Natural killer cell (primary cell): ENCODE results near the gene WLS. TPM values are rescaled to one million over a fixed set of nuclear protein-coding genes. Genes with fewer than 3 reads are reported as not detected.

ENCODE experiments used
- ATAC-seq, 3 donors: fragments of 150-1000 bp in 2 of 3; fragments of 200-7000 bp in 1 of 3; cut with Tn5 transposase; 1 replicate in 1 of 3; 2 replicates in 2 of 3; pipeline ENCODE4 v1.10.0; 2021; ENCODE audit warnings: mild to moderate bottlenecking in 2 of 3, moderate library complexity in 2 of 3
- DNase-seq, 2 donors: peaks; one replicate each; pipeline versions ENCODE4 v3.0.0 to v3.0.0-alpha.2; 2013 to 2021; ENCODE audit warnings: mixed read lengths in 1 of 2
- H3K27ac ChIP-seq: one replicate; pipeline ENCODE4 v1.5.1; 2013; ENCODE audit warnings: mild to moderate bottlenecking, low read length
- H3K27me3 ChIP-seq: one replicate; pipeline ENCODE4 v1.6.1; 2013; ENCODE audit warnings: low read length; ENCODE audit not compliant: control insufficient read depth, insufficient read depth
- H3K36me3 ChIP-seq: one replicate; pipeline ENCODE4 v1.6.1; 2013; ENCODE audit warnings: low read length; ENCODE audit not compliant: control insufficient read depth, insufficient read depth
- H3K4me1 ChIP-seq: one replicate; pipeline ENCODE4 v1.6.1; 2013; ENCODE audit warnings: low read length; ENCODE audit not compliant: control insufficient read depth, insufficient read depth
- H3K4me3 ChIP-seq: one replicate; pipeline ENCODE4 v1.5.1; 2013; ENCODE audit warnings: low read length
- H3K9me3 ChIP-seq: one replicate; pipeline ENCODE4 v1.6.1; 2013; ENCODE audit warnings: low read length; ENCODE audit not compliant: control insufficient read depth, insufficient read depth
- H3K27ac Mint-ChIP-seq, 2 donors: one replicate each; pipeline ENCODE4 v1.8.0; 2022; ENCODE audit warnings: mild to moderate bottlenecking in 2 of 2, mixed read lengths in 2 of 2, moderate library complexity in 1 of 2
- H3K27me3 Mint-ChIP-seq, 2 donors: one replicate each; pipeline ENCODE4 v1.8.0; 2022; ENCODE audit warnings: low read depth in 2 of 2, mixed read lengths in 2 of 2
- H3K36me3 Mint-ChIP-seq: one replicate; pipeline ENCODE4 v1.8.0; 2022; ENCODE audit warnings: mixed read lengths
- H3K4me1 Mint-ChIP-seq, 2 donors: one replicate each; pipeline ENCODE4 v1.8.0; 2022; ENCODE audit warnings: mixed read lengths in 2 of 2
- H3K4me3 Mint-ChIP-seq: one replicate; pipeline ENCODE4 v1.8.0; 2022; ENCODE audit warnings: mild to moderate bottlenecking, moderate library complexity, mixed read lengths
- H3K9me3 Mint-ChIP-seq, 2 donors: one replicate each; pipeline ENCODE4 v1.8.0; 2022; ENCODE audit warnings: mixed read lengths in 2 of 2
- WGBS: methylation state at CpG from one replicate; pipeline ENCODE4 v1.1.7; 2013; ENCODE audit warnings: missing lambda C conversion rate; ENCODE audit not compliant: insufficient coverage; 5-methylcytosine and 5-hydroxymethylcytosine counted together
- intact Hi-C: fragments of 100-400 bp; cut with micrococcal nuclease; formaldehyde crosslinking; loops from one replicate; pipeline ENCODE4 v1.14.2; 2022
- total RNA-seq, 4 donors: library from RNA; stranded (reverse); fragments of 120-200 nt in 1 of 4; gene quantifications; one replicate each; pipeline versions ENCODE4 v1.2.3 to v1.2.4, GENCODE V29; 2013 to 2022
- TF ChIP-seq, protein P1 (sequence below): fragments of 200-600 bp; IDR thresholded peaks from one replicate; pipeline ENCODE4 v1.8.0; 2022; ENCODE audit warnings: antibody characterized with exemption

WLS gene
- total RNA-seq, 3 donors from 2014 or later (not counting 1 experiment from before 2014, with no cell fraction given), result 0.75 to 1.4 TPM; not detected in 1

DNA sequence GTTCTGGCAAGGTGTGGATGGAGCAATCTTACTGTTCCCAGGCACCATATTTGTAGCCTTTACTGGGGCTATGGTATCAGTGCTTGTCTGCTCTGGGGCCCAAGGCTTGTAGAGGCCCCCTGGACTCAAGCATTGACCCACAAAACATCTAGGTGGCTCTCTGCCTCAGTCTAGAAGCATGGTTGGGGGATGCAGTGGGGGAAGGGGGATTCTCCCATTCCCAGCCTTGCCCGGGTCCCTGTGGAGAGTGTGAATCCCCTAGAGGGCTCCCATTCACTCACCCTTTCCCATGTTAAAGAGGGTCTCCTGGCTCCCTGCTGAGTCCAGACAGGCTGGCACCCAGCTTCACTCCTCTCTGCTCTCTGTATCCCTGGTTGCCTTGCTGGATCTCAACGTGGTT is 153.7 kb downstream of the WLS start:
- intact Hi-C loops, result no loop called here
- Histone ChIP-seq H3K4me3 (no peak overlapping the region), H3K27me3 (no peaks in the 10 kb centered on the region), H3K27ac (no peak overlapping the region), H3K4me1 (no peaks in the 10 kb centered on the region), H3K36me3 (no peaks in the 10 kb centered on the region), H3K9me3 (no peaks in the 10 kb centered on the region)
- Mint-ChIP-seq H3K4me1 (no peaks in the 10 kb centered on the region), H3K27ac (no peak overlapping the region), H3K9me3 (peaks cover 4 to 6% of the 10 kb centered on the region in 2 donors), H3K36me3 (no peaks in the 10 kb centered on the region), H3K27me3 (no peaks in the 10 kb centered on the region), H3K4me3 (no peak overlapping the region)
- peak in 1 of 3 donors; percentile 27 for ATAC-seq
- DNase-seq, result no peak
- WGBS, result 68% methylated on average over 1 of the region's 2 CpGs
- TF ChIP-seq, protein P1, sequence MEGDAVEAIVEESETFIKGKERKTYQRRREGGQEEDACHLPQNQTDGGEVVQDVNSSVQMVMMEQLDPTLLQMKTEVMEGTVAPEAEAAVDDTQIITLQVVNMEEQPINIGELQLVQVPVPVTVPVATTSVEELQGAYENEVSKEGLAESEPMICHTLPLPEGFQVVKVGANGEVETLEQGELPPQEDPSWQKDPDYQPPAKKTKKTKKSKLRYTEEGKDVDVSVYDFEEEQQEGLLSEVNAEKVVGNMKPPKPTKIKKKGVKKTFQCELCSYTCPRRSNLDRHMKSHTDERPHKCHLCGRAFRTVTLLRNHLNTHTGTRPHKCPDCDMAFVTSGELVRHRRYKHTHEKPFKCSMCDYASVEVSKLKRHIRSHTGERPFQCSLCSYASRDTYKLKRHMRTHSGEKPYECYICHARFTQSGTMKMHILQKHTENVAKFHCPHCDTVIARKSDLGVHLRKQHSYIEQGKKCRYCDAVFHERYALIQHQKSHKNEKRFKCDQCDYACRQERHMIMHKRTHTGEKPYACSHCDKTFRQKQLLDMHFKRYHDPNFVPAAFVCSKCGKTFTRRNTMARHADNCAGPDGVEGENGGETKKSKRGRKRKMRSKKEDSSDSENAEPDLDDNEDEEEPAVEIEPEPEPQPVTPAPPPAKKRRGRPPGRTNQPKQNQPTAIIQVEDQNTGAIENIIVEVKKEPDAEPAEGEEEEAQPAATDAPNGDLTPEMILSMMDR, result no peak

Other genes with a start within 250 kb of the WLS start
- gene DIRAS3, start 181.9 kb downstream of the WLS start, total RNA-seq, result not detected
- gene RPE65, start 217.4 kb upstream of the WLS start, total RNA-seq, result not detected